NCI-H2029 treated with DMSO at 0.1 percent for 48 hours (cell line): Measurements from ENCODE around the gene RHBDF1.

ENCODE experiments used
- DNase-seq: peaks from one replicate; lab custom pipeline; 2025; lab: John Stamatoyannopoulos, UW

The RHBDF1 gene

DNA sequence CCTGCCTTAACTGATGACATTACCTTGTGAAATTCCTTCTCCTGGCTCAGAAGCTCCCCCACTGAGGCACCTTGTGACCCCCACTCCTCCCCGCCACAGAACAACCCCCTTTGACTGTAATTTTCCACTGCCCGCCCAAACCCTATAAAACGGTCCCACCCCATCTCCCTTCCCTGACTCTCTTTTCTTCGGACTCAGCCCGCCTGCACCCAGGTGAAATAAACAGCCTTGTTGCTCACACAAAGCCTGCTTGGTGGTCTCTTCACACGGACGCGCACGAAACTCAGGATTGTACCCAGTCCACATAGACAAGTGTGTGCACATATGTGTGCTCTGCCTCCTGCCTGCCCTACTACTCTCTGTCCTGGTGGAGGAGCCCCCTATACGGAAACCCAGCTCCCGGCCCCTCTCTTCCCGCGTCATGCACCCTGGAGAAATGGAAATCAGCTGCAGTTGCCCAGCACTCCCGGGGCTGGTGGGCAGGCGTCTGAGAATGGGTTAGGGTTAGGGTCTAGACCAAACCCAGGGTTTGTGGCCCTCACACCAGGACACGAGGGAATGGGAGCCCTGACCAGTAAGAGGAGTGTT, 2.4 kb upstream of the RHBDF1 start:
- no peak for DNase-seq

DNA sequence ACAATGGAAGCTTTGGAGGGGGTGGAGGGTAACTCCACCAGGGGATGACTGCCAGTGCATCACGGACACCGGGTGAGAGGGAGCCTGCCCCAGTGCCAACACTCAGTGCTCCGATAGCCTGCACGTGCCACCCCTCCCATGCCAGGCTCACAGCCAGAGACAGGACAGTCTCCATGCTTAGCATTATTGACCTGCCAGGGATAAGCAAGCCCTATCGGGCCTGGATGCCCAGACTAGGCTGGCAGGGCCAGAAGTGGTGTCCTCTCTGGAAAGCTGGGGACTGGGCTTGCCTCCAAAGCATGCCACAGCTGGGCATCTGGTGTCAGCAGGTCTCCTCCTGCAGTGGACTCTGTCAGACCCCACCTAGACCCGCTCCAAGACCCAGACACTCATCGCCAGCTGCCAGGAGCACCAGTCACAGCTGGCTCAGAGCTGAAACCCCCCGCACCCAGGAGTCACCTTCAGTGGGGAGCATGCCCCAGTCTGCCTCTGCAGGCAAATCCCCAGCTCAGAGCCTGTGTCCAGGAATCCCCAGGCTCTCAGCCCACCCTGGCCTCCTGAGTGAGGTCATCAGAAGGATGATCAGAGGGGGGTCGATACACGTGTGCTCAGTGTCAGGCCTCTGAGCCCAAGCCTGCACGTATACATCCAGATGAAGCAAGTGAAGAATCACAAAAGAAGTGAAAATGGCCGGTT, 1.8 kb upstream of the RHBDF1 start:
- DNase-seq: no peak

DNA sequence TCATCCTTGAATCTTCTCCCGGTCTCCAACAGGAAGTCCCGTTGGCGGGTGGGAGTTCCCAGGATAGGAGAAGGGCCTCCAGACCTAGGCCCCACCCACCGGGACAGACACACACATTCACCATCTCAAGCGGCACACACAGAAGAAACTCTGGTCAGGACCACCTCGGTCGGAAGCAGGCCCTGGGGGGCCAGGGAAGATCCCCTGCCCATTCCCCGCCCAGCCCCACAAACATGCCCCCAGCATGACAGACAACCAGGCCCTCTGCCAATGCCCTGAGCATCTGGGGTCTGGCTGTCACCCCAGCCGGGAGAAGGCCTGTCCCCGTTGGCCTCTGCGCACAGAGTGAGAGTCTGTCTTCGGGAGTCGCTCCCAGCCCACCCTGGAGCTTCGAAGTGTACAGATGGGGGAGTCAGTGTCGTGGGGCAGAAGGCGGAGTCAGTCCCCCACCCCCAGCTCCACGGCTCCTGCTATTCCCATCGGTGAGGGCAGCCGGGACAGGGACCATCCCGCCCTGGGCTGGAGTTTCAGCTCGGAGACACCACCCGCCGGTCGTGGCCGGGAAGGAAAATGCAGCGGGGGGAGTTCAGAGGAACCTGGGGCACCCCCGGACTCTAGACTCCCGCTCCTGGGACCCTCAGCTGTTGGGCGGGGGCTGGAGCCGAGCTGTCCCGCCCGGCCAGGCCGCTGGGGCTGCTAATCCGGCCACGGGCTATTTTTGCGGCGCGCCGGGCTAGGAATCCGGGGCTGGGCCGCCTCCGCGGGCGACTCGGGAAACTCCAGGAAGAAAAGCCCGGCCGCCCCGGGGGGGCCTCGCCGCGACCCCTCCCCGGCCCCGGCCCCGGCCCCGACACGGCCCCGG, 660 bp downstream of the RHBDF1 start:
- no peak for DNase-seq

DNA sequence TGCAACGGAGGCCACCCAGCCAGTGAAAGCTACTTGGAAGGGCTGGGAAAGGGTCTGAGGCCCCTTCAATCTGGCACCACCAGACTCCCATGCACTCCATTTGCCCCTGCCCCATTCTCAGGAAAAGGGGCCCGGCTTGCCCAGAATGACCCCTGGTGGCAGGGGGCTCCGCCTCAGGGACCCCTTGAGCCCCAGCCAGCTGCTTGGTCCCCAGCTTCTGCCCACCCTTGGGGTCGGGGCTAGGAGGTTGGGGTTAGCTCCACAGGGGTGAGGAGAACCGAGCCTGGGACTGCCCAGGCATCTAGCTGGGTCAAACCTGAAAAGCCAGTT, 1.3 kb downstream of the RHBDF1 start:
- no peak for DNase-seq

DNA sequence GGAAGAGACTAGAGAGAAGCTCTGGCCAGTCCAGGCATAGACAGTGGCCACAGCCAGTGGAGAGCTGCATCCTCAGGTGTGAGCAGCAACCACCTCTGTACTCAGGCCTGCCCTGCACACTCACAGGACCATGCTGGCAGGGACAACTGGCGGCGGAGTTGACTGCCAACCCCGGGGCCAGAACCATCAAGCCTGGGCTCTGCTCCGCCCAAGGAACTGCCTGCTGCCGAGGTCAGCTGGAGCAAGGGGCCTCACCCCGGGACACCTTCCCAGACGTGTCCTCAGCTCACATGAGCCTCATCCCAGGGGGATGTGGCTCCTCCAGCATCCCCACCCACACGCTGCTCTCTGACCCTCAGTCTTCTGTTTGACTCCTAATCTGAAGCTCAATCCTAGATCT, 3.2 kb downstream of the RHBDF1 start:
- DNase-seq: no peak

DNA sequence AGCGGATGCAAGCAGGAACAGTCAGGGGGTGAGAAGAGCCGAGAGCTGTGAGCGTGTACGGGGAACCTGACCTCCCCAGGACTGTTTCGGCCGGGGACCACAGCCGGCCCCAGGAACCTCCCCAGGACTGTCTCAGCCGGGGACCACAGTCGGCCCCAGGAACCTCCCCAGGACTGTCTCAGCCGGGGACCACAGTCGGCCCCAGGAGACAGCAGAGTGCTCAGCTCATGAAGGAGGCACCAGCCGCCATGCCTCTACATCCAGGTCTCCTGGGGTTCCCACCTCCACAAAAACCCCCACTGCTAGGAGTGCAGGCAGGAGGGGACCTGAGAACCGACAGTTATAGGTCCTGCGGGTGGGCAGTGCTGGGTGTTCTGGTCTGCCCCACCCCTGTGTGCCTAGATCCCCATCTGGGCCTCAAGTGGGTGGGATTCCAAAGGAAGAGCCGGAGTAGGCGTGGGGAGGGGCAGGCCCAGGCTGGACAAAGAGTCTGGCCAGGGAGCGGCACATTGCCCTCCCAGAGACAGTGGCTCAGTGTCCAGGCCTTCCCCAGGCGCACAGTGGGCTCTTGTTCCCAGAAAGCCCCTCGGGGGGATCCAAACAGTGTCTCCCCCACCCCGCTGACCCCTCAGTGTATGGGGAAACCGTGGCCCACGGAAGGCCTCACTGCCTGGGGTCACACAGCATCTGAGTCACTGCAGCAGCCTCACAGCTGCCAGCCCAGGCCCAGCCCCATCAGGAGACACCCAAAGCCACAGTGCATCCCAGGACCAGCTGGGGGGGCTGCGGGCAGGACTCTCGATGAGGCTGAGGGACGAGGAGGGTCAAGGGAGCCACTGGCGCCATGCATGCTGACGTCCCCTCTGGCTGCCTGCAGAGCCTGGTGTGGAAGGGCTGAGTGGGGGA, 4.3 kb downstream of the RHBDF1 start:
- DNase-seq: no peak

DNA sequence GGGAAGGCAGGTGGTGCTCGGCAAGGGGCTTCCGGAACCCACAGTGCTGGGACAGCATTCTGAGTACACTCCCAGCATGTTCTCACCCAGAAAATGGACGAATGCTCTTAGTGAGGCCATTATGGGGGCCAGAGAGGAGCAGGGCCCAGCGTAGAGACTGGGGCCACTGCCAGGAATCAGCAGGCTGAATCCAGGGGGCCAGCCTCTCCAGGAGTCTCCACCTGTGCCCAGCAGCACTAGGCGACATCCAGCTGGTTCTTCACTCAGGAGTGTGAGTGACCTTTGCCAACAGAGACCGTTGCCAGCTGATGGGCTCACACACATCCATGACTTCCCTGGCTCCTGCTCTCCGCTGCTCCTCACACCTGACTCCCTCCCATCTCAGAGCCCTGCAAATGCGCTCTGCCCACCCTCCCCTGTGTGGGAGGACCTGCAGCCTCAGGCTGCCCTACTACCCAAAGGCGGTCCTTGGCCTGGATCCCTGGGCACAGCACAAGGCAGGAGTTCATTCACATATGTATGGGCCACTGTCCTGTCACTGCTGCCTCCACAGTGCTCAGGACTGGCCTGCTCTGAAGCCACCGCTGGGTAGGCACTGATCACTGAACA, 5.1 kb downstream of the RHBDF1 start:
- DNase-seq: peak; percentile 30

DNA sequence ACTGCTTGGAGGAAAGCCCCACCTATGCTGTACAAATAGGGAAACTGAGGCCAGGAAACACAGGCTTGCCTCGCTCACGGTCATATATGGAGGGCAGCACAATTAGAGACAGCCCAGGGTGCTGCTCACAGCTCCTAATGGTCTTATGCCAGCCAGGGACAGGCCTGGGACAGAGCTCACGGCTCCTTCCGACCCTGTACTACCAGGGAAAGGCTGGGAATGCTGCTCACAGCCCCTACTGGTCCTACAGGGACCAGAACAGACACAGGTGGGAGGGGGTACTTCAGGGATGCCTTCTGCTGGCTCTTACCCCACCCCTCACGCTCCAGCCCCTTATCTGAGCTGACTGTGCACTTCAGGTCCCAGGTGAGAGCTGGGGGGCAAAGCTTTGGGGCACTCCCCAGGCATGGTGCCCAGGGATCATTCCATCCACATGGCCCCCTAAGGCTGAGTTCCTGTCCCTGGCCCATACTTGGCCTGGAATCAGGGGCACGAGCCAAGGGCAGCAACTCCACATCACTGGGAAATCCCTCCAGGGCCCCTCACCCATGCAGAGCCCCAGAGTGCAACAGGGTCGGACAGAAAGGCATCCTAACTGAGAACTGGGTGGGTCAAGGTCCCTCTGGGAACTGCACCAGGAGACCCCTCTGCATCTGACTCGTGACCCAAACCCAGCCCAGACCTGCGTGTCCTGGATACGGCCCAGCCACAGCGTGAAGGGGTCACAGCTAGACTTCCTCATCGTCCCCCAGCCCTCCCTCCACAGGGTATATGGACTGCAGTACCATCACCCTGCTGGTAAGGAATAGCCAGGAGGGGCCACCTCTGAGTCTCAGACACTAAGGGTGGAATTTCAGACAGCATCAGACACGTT, 5.9 kb downstream of the RHBDF1 start:
- no peak for DNase-seq

DNA sequence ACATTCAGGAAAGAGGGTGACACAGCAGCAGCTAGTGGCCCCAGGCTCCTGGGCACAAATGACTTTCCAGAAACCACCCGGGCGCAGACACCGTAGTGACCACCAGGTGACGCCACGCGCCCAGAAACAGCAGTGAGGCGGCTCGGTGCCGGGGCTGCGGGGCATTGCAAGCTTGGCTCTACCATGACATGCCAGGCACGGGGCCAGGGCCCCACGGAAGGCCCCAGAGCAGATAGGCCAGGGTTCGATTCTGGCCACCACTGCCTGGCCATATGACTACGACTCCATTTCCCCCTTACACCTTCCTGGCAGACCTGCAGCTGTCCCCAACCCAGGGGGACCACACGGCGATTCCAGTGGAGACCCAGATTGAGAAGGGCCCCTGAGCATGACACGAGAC, 6.7 kb downstream of the RHBDF1 start:
- DNase-seq: peak; percentile 29

DNA sequence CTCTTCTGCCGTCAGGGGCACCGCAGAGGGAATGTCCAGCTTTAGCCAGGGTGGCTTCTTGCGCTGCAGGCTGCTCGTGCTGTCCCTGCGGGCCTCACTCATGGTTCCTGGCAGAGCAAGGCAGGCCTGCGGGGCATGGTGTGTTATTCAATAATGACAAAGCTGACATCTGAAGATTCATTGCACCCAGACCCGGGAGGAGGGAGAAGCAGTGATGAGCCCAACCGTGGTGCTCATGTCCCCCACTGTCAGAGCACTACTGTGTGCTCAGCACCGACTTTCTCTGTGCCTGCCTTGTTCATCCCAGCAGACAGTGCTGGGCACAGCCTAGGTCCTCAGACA, 7.5 kb downstream of the RHBDF1 start:
- no peak for DNase-seq

DNA sequence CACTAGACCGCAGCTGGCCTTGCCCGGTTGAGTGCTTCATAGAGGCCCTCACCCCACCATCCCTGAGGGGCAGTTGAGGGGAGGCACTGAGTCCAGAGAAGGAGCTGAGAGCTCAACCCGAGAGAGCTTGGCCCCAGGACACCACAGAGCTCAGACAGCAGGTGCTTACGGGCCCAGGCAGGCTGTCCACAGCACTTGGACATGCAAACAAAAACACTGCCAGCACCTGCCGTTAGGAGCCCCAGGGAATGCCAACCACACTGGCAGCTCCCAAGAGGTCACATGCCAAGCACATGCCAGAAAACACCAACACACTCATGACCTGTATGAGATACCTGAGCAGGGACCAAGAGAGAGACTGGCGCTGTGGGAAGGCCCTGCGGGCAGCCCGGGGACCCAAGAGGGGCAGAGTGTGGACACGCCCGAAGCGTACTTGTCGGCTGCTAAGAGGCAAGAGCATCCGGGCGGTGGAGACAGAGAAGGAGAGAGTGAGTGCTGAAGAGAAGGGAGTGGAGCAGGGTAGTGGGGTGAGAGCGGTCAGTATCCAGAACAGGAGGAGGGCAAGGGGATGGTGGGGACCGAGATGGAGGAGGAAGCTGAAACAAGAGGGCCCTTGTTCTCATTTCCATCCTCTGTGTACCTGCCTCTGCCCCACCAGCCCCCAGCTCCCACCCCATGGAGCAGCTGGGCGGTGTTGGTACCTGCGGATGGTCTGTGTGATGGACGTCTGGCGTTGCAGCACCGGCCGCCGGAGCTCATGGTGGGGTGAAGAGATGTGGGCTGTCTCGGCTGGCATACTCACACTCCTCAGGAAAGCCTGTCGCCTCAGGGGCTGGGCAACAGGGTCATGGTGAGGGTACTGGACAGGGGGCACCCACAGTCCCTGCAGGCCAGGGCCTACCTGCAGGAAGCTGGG, 8.2 kb downstream of the RHBDF1 start:
- peak; percentile 39 for DNase-seq

DNA sequence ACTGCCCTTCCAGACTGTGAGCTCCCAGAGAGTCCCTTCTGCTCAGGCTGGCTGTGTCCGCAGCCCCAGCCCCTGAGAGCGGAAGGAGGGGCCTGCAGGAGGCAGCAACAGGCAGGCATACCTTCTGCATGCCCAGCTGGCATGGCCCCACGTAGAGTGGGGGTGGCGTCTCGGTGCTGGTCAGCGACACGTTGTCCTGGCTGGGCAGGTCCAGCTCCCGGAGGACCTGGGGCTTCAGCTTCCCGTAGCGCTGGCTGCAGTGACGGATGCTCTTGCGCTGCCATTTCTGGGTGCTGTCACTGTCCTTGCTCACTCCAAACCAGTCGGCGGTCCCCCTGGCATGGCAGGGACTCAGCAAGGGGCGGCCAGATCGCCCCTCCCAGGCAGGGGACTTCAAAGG, 9.0 kb downstream of the RHBDF1 start:
- no peak for DNase-seq

DNA sequence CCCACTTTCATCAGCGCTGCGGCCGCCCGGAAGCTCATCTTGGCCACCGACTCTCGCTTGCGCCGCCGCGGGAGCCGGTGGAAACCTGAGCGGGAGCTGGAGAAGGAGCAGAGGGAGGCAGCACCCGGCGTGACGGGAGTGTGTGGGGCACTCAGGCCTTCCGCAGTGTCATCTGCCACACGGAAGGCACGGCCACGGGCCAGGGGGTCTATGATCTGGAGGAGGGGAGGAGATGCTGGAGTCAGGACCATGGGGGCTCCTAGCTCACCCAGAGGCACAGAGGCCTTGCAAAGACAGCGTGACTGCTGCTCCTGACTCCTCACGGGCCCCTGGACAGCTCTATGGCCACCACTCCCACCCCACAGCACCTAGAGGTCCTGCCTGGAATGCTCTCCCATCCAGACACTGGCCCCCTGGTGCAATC, 9.5 kb downstream of the RHBDF1 start:
- no peak for DNase-seq

DNA sequence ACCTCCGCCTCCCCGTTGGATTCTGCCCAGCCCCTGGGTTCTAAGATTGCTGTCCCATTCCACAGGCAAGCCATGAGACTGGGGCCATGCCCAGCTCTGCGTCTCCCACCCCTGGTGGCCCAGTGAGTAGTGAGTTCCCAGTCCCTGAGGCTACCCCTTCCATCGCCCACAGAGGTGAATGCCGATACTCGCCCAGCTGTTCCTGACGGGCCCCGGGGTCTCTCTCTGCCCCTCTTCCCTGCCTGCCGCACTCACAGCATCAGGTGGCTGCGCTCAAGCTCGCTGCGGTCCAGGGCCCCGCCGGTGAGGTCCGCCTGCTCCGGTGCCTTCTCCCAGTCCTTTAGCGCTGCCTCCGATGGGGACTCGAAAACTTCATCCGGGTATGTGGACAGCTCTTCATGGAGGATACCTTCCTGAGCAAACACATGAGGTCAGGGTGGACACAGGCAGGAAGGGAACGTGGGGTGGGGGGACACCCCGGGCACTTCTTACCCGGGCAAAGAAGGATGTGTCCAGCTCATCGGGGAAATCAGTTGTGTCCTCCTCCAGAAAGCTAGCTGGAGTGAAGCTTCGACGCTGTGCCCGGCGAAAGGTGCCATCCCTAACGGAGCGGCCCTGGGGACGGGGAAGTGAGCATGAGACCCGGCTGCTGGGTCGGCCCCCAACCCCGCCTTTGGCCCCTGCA, 10.0 kb downstream of the RHBDF1 start:
- no peak for DNase-seq

DNA sequence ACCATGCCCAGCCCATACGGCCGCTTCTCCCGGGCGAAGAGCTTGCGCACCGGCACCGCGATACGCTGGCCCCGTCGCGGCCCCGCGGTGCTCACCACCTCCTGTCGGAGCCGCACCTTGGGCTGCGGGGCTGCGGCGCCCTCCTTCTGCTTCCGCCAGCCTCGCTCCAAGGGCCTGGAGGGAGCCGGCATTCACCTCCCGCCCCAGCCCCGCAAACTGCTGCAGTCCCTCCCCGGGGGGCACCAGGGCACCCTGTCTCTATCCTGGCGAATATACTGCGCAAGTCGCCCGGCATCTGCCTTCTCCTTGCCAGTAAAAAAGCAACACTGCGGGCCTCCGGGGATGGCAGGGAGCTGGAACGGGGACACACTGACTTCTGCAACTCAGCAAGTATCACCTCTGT, 10.6 kb downstream of the RHBDF1 start:
- DNase-seq: no peak

DNA sequence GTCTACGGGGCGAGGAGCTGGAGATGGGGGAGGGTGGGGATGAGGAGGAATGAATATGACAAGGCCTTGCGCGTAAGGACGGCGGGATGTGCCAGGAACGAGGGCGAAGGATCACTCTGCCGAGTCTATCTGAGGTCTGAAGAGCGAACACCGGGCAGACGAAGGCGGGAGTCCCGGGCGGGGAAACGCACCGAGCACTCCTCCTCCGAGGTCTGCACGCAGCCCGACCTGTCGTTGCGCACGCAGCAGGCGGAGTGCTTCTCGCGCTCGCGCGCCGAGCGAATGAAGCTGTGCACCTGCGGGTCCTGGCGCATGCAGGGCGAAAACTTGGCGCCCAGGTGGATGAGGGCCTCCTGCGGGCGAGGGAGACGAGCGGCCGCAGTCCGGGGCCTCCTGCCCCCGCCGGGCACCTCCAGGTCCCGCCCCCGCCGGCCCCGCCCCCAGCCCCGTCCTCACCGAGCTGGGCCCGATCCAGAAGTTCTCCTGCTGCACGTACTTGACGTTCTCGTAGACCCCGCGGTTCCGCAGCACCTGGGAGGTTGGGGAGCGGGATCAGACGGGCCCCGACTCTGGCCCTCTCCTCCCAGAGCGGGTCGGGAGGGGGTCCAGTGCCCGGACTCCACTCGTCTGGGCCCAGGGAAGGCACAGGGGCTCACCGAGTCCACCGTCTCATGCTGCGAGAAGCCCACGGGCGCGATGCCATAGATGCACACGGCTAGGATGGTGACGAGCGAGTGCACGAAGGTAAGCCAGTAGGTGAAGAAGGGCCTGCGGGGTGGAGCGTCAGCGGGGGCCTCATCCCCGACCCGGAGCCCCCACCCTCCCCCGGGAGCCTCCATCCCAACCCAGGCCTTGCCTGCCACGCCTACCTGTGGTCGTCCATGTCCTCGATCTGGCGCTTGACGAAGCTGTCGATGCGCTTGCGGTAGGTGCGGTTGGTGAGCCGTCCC, 11.2 kb downstream of the RHBDF1 start:
- no peak for DNase-seq

DNA sequence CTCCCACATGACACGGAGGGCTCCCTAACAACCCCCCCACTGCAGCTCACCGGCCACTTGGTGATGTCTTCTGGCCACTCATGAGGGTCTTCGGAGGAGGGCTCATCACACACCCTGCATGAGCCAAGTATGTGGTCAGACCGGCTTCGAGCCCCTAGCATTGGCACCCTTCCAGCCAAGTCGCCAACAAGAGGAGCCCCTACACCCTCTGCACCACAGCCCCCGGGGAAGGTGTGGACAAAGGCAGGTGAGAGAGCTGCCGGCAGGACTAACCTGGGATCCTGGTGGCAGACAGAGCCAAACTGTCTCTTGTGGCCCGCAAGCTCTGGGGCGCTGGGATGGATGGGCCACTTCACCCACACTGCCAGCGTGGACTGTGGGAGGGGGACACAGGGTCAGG, 12.3 kb downstream of the RHBDF1 start:
- no peak for DNase-seq

DNA sequence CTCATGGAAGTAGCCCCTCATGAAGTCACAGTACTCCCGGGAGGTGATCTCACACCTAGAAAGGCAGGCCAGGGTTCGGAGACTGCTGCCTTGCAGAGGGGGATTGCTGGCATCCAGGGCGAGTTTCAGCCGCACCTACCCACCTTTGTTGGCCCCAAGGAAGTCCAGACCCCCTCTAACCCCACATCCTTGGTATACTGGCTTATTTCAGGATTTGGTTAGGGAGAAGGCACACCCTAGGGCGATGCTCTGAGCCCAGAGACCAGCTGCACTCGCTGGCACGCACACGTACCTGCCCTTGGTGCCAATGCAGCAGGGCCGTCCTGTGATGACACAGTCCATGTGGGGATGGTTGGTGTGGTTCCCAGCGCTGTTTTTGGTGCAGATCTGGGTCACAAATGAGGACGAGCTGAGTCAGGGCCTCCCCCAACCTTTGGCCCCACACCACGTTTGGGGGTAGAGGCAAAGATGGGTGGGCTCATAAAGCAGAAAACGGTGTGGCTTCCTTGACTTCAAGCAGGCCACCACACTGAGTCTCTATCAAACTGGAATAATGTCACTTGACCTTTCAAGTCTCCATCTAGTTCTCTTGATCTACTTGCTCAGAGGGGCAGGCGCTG, 12.9 kb downstream of the RHBDF1 start:
- no peak for DNase-seq
